Measurements from ENCODE around the gene CRNKL1.

CRNKL1 gene

GRCh38 chr20:20020908-20021307 is 31.4 kb downstream of the CRNKL1 start:
- peaks cover 21% of the 10 kb centered on the region for H3K36me3 ChIP-seq
- H3K9me3 ChIP-seq (ENCODE audit: severe bottlenecking), result no peaks in the 10 kb centered on the region
- no peak for TF ChIP-seq CTCF (IDR thresholded peaks at IDR 0.05; ENCODE audit: low read depth, low read length)
- no peaks in the 10 kb centered on the region for H3K27me3 ChIP-seq (ENCODE audit: insufficient read depth, low read depth, severe bottlenecking)
- no peak overlapping the region for H3K27ac ChIP-seq
- DNase-seq, result no peak
- no peak overlapping the region for H3K4me3 ChIP-seq (ENCODE audit: low read depth, low read length)

GRCh38 chr20:20019123-20019522 is 33.1 kb downstream of the CRNKL1 start:
- no peaks in the 10 kb centered on the region for H3K27me3 ChIP-seq (ENCODE audit: insufficient read depth, low read depth, severe bottlenecking)
- no peaks in the 10 kb centered on the region for H3K9me3 ChIP-seq (ENCODE audit: severe bottlenecking)
- no peak for DNase-seq
- peaks cover 18% of the 10 kb centered on the region for H3K36me3 ChIP-seq
- no peak overlapping the region for H3K27ac ChIP-seq
- TF ChIP-seq CTCF (IDR thresholded peaks at IDR 0.05; ENCODE audit: low read depth, low read length), result no peak
- H3K4me3 ChIP-seq (ENCODE audit: low read depth, low read length), result no peak overlapping the region

GRCh38 chr20:20018366-20018765 is 33.9 kb downstream of the CRNKL1 start:
- H3K27ac ChIP-seq, result no peak overlapping the region
- no peak for TF ChIP-seq CTCF (IDR thresholded peaks at IDR 0.05; ENCODE audit: low read depth, low read length)
- H3K36me3 ChIP-seq, result peaks cover 18% of the 10 kb centered on the region
- no peak for DNase-seq
- H3K27me3 ChIP-seq (ENCODE audit: insufficient read depth, low read depth, severe bottlenecking), result no peaks in the 10 kb centered on the region
- H3K4me3 ChIP-seq (ENCODE audit: low read depth, low read length), result peak overlapping the region; percentile 96; the same call in 1 of the 2 replicates
- no peaks in the 10 kb centered on the region for H3K9me3 ChIP-seq (ENCODE audit: severe bottlenecking)

- Histone ChIP-seq H3K27ac (peak overlapping the region; percentile 84), H3K4me3 (ENCODE audit: low read depth, low read length) (peak overlapping the region; percentile 96), H3K36me3 (peaks cover 17% of the 10 kb centered on the region), H3K9me3 (ENCODE audit: severe bottlenecking) (no peaks in the 10 kb centered on the region), H3K27me3 (ENCODE audit: insufficient read depth, low read depth, severe bottlenecking) (no peaks in the 10 kb centered on the region)
- no peak for TF ChIP-seq CTCF (IDR thresholded peaks at IDR 0.05; ENCODE audit: low read depth, low read length)
- DNase-seq, result no peak
Observed at GRCh38 chr20:20017844-20018185, 34.5 kb downstream of the CRNKL1 start.

GRCh38 chr20:20017001-20017843 is 35.0 kb downstream of the CRNKL1 start, which contains the start of gene NAA20:
Gene NAA20 (plus strand): TSS chr20:20017362. CDS start chr20:20017397, 35 bp downstream.
- peak within 1 kb of the TSS; percentile 84 for H3K27ac ChIP-seq
- peak; percentile 82 for TF ChIP-seq CTCF (IDR thresholded peaks at IDR 0.05; ENCODE audit: low read depth, low read length)
- no peaks in the 10 kb centered on the region for H3K27me3 ChIP-seq (ENCODE audit: insufficient read depth, low read depth, severe bottlenecking)

More at GRCh38 chr20:20017001-20017843, 35.0 kb downstream of the CRNKL1 start, which contains the start of gene NAA20:
- H3K9me3 ChIP-seq (ENCODE audit: severe bottlenecking), result no peaks in the 10 kb centered on the region
- H3K4me3 ChIP-seq (ENCODE audit: low read depth, low read length), result peak within 1 kb of the TSS; percentile 96
- H3K36me3 ChIP-seq, result peaks cover 14% of the 10 kb centered on the region
- peak; percentile 96 for DNase-seq
